ENCODE measurements around the gene CDC14A. TPM values are rescaled to one million over a fixed set of nuclear protein-coding genes. Genes with fewer than 3 reads are reported as not detected.

CDC14A gene
- total and polyA plus RNA-seq, 11 donors = 1.7 to 8.8 (median 3.5) TPM

GRCh38 chr1:100433563-100433962, 81.3 kb downstream of the CDC14A start:
- intact Hi-C loops (cut with DNase I) = no loop called here
- no peak for ATAC-seq
- H3K36me3 ChIP-seq = no peaks in the 10 kb centered on the region
- DNase-seq = no peak
- H3K4me1 ChIP-seq = peaks cover 0 to 1% (median 0%) of the 10 kb centered on the region in 12 donors
- no peaks in the 10 kb centered on the region for H3K9me3 ChIP-seq
- WGBS, 4 donors = 93 to 98% (median 96%) methylated on average over 1 of the region's 1 CpG
- no peak overlapping the region for H3K4me3 ChIP-seq
- no peaks in the 10 kb centered on the region for H3K27me3 ChIP-seq
- TF ChIP-seq, protein P1, sequence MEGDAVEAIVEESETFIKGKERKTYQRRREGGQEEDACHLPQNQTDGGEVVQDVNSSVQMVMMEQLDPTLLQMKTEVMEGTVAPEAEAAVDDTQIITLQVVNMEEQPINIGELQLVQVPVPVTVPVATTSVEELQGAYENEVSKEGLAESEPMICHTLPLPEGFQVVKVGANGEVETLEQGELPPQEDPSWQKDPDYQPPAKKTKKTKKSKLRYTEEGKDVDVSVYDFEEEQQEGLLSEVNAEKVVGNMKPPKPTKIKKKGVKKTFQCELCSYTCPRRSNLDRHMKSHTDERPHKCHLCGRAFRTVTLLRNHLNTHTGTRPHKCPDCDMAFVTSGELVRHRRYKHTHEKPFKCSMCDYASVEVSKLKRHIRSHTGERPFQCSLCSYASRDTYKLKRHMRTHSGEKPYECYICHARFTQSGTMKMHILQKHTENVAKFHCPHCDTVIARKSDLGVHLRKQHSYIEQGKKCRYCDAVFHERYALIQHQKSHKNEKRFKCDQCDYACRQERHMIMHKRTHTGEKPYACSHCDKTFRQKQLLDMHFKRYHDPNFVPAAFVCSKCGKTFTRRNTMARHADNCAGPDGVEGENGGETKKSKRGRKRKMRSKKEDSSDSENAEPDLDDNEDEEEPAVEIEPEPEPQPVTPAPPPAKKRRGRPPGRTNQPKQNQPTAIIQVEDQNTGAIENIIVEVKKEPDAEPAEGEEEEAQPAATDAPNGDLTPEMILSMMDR (IDR thresholded peaks at IDR 0.05) = no peak
- no peak for TF ChIP-seq POLR2A (IDR thresholded peaks at IDR 0.05)
- no peak overlapping the region for H3K27ac ChIP-seq

- TF ChIP-seq, protein P1 (IDR thresholded peaks at IDR 0.05) = no peak
- TF ChIP-seq POLR2A (IDR thresholded peaks at IDR 0.05) = no peak
- no peaks in the 10 kb centered on the region for H3K9me3 ChIP-seq
- no peaks in the 10 kb centered on the region for H3K27me3 ChIP-seq
- WGBS, 4 donors = 88 to 98% (median 92%) methylated on average over 2 of the region's 2 CpGs
- H3K36me3 ChIP-seq = no peaks in the 10 kb centered on the region
- ATAC-seq = no peak
- no peak overlapping the region for H3K4me3 ChIP-seq
- intact Hi-C loops (cut with DNase I) = loop anchor here in 1 of 10 donors (5.0 kb wide), 1 partner anchor 83 kb away; the partner anchor contains the start of gene CDC14A
- no peak overlapping the region for H3K27ac ChIP-seq
- DNase-seq = no peak
- peaks cover 0 to 14% (median 1%) of the 10 kb centered on the region in 12 donors for H3K4me1 ChIP-seq
Observed at GRCh38 chr1:100434831-100435230, 82.5 kb downstream of the CDC14A start.

DNA sequence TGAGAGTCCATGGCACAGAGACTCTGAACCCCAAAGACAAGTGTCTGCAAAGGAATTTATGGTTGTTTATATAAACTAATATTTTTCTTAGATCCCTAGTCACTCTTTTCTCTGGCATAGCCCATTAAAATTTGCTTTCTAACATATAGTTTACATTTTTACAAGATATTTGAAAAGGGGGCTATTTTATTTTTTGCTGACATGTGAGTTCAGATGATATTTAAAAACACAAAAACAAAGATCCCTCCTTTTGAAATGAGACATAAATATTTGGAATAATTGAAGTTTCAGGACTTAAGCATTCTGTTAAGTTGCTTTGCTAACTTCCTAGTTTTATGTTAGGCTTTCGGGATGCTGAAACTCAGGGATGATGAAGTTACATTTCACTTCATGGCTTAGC, 86.1 kb downstream of the CDC14A start:
- H3K27ac ChIP-seq = peak overlapping the region in 1 of 12 donors; percentile 50

DNA sequence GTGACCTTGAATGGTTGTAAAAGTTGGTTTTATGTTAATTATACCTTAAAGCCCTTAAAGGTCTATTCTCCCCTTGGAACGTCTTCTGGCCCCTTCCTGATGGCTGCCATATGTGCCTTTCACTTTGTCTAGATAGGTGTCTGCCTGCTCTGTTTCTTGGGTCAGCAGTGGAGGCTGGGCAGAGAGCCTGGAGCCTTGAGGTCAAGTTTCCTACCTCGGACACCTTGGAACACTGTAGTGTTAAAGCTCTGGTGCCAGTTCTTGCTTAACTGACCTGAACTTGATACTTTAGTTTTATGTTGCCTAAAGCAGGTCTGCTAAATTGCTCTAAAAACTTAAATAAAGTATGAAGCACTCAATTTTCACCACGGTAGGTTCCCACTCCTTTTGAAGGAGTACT, 86.5 kb downstream of the CDC14A start:
- no peak for ATAC-seq
- intact Hi-C loops (cut with DNase I) = loop anchor here in 1 of 10 donors (5.0 kb wide), 1 partner anchor 86 kb away; the partner anchor contains the start of gene CDC14A
- DNase-seq = no peak
- Histone ChIP-seq H3K4me1 (peaks cover 0 to 45% (median 9%) of the 10 kb centered on the region in 12 donors), H3K27ac (peak overlapping the region in 1 of 12 donors; percentile 50), H3K4me3 (no peak overlapping the region), H3K9me3 (no peaks in the 10 kb centered on the region), H3K36me3 (peaks cover 0 to 3% (median 0%) of the 10 kb centered on the region in 9 donors), H3K27me3 (no peaks in the 10 kb centered on the region)
- TF ChIP-seq, protein P1 (IDR thresholded peaks at IDR 0.05) = no peak
- TF ChIP-seq POLR2A (IDR thresholded peaks at IDR 0.05) = no peak
- WGBS, 4 donors = 80 to 88% (median 86%) methylated on average over 3 of the region's 3 CpGs

More for the DNA sequence above, 86.1 kb downstream of the CDC14A start:
- no peak for TF ChIP-seq POLR2A (IDR thresholded peaks at IDR 0.05)
- TF ChIP-seq, protein P1 (IDR thresholded peaks at IDR 0.05) = no peak
- ATAC-seq = no peak
- no peaks in the 10 kb centered on the region for H3K9me3 ChIP-seq
- peaks cover 0 to 41% (median 7%) of the 10 kb centered on the region in 12 donors for H3K4me1 ChIP-seq
- no peaks in the 10 kb centered on the region for H3K27me3 ChIP-seq
- peaks cover 0 to 3% (median 0%) of the 10 kb centered on the region in 9 donors for H3K36me3 ChIP-seq
- intact Hi-C loops (cut with DNase I) = loop anchor here in 1 of 10 donors (5.0 kb wide), 1 partner anchor 86 kb away; the partner anchor contains the start of gene CDC14A
- WGBS, 4 donors = 97 to 100% (median 99%) methylated on average over 1 of the region's 1 CpG
- no peak for DNase-seq
- no peak overlapping the region for H3K4me3 ChIP-seq

All from heart left ventricle (tissue), 16 donors.